Activated naive CD4-positive, alpha-beta T cell treated with anti-CD3 and anti-CD28 coated beads, Interleukin-2, amount 50 U/mL, for 72 hours (primary cell): ENCODE data around the gene STK35. TPM values are rescaled to one million over a fixed set of nuclear protein-coding genes. Genes with fewer than 3 reads are reported as not detected.

Experiments used
- ATAC-seq, 2 donors: fragments of 150-1000 bp; cut with Tn5 transposase; 2 replicates each; pipeline ENCODE4 v1.10.0; 2021; ENCODE audit warnings: mild to moderate bottlenecking in 2 of 2, moderate library complexity in 2 of 2
- DNase-seq, 2 donors: peaks; one replicate each; pipeline ENCODE4 v3.0.0; 2021 to 2022; ENCODE audit warnings: low spot score in 2 of 2
- H3K27ac Mint-ChIP-seq, 2 donors: one replicate each; pipeline ENCODE4 v1.8.0; 2022; ENCODE audit warnings: mild to moderate bottlenecking in 2 of 2, mixed read lengths in 2 of 2
- H3K36me3 Mint-ChIP-seq, 2 donors: one replicate each; pipeline ENCODE4 v1.8.0; 2022; ENCODE audit warnings: mixed read lengths in 2 of 2
- H3K9me3 Mint-ChIP-seq, 2 donors: one replicate each; pipeline ENCODE4 v1.8.0; 2022; ENCODE audit warnings: mixed read lengths in 2 of 2
- total RNA-seq, 2 donors: library from RNA; stranded (reverse); gene quantifications; one replicate each; pipeline ENCODE4 v1.2.3, GENCODE V29; 2022

STK35 gene
- total RNA-seq, 2 donors from 2014 or later: 23.5 to 23.8 TPM

DNA sequence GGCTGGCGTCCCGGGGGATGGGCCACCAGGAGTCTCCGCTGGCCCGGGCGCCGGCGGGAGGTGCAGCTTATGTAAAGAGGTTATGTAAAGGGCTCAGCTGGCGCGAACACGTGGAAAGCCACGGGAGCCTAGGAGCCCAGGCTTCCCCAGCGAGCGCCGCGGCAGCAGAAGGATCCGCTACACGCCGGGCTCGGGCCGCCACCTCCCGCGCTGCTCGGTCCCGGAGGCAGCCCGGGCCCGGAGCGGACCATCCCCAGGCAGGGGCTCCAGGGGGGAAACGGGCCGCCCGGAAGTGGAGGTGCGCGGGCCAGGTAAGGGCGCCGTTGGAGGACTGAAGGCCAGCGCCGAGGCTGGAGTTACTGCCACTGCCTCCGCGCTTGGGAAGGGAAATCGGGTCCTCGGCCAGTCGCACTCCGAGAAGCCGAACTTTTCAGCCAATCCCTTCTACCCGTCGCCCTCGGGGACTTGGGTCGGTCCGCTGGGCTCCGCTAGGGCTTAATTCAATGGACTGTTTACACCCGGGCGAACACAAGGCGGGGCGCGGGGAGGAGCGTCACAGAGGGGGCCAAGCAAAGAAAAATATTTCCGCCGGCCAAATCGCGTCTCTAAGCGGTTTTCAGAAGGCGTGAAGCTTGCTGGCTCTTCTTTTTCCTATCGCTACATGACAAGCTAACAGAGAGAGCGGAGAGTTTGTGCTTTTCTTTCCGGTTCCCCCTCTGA is 398 bp downstream of the STK35 start:
- ATAC-seq: peak; percentile 80 to 86
- Mint-ChIP-seq H3K27ac (peak overlapping the region; percentile 99 to 100), H3K9me3 (no peaks in the 10 kb centered on the region), H3K36me3 (peaks cover 28 to 29% of the 10 kb centered on the region in 2 donors)
- peak; percentile 84 to 91 for DNase-seq

GRCh38 chr20:2102585-2103460 is 1.2 kb downstream of the STK35 start:
- H3K9me3 Mint-ChIP-seq: no peaks in the 10 kb centered on the region
- DNase-seq (peak; percentile 79 to 88), ATAC-seq (peak; percentile 68 to 72)
- H3K36me3 Mint-ChIP-seq: peaks cover 28 to 36% of the 10 kb centered on the region in 2 donors
- peak overlapping the region; percentile 99 to 100 for H3K27ac Mint-ChIP-seq

GRCh38 chr20:2103461-2104153 is 2.0 kb downstream of the STK35 start:
- H3K36me3 Mint-ChIP-seq: peaks cover 28 to 39% of the 10 kb centered on the region in 2 donors
- no peak for DNase-seq
- no peaks in the 10 kb centered on the region for H3K9me3 Mint-ChIP-seq
- ATAC-seq: no peak
- peak overlapping the region; percentile 93 to 99 for H3K27ac Mint-ChIP-seq

DNA sequence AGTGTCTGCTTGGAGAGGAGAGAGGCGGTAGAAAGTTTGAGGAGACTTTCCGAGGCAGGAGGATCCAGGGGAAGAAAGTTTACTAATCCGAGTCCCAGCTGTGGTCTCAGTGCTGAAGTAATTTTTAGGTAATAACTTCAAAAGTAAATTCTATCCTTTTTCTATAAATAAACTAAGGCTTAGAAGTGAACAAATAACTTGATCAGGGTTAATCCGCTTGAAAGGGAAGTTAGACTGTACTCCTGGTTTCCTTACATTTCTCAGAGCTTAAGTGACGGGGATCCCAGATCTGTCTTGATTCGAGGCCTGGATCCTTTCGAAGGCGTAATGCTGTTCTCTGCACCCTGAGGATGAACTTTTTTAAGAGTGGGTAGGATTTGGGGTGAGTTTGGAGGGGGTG is 2.6 kb downstream of the STK35 start:
- peak overlapping the region; percentile 93 to 99 for H3K27ac Mint-ChIP-seq
- no peak for ATAC-seq

DNA sequence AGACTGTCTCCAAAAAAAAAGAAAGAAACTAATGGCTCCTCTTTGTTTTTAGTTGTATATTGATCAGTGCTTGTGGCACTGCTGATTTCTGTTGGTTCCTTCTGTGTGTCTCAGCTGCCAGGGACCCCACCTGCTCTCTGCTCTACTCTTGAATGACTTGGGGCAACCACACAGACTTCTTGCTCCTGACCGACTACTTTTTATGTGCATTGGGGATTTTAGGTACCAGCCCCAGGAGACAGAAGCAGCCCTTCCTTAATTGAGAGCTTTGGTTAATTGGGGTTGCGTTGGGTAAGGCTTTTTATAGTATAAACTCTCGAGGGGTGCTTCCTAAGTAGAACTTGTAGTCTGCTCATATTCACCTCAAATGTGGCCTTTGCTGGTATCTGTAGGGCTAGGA is 6.9 kb downstream of the STK35 start:
- Mint-ChIP-seq H3K9me3 (no peaks in the 10 kb centered on the region), H3K27ac (no peak overlapping the region), H3K36me3 (peaks cover 17 to 54% of the 10 kb centered on the region in 2 donors)
- DNase-seq: no peak
- no peak for ATAC-seq

More for the DNA sequence above, 2.6 kb downstream of the STK35 start:
- H3K36me3 Mint-ChIP-seq: peaks cover 28 to 44% of the 10 kb centered on the region in 2 donors
- DNase-seq: no peak
- no peaks in the 10 kb centered on the region for H3K9me3 Mint-ChIP-seq

DNA sequence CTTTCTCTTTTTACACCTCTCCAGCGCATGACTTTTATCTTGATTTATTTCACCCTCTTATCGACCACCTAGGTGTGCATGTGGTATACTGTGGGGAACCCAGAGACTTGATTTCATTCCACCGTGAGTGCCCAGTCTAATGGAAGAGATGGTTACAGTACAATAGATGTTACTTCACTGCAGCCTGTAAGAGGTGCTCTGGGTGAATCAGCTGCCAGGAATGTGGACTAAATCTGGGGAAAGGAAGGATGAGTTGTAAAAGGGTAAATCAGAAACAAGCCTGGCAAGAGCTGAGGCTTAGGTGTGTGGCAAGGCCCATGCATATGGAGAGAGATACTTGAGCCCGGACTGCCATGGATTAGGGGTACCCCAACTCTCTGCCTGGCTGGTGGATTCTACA is 7.4 kb downstream of the STK35 start:
- peaks cover 12 to 50% of the 10 kb centered on the region in 2 donors for H3K36me3 Mint-ChIP-seq
- no peaks in the 10 kb centered on the region for H3K9me3 Mint-ChIP-seq
- no peak overlapping the region for H3K27ac Mint-ChIP-seq
- DNase-seq: no peak
- ATAC-seq: no peak

- H3K9me3 Mint-ChIP-seq: no peaks in the 10 kb centered on the region
- H3K36me3 Mint-ChIP-seq: peaks cover 12 to 47% of the 10 kb centered on the region in 2 donors
- no peak for DNase-seq
- no peak for ATAC-seq
- no peak overlapping the region for H3K27ac Mint-ChIP-seq
Observed at GRCh38 chr20:2109425-2110210, 8.0 kb downstream of the STK35 start.

GRCh38 chr20:2112910-2113309 is 11.3 kb downstream of the STK35 start:
- H3K27ac Mint-ChIP-seq: no peak overlapping the region
- no peak for ATAC-seq
- DNase-seq: no peak
- H3K9me3 Mint-ChIP-seq: no peaks in the 10 kb centered on the region
- H3K36me3 Mint-ChIP-seq: peaks cover 0 to 49% of the 10 kb centered on the region in 2 donors

GRCh38 chr20:2114127-2114959 is 12.7 kb downstream of the STK35 start:
- H3K27ac Mint-ChIP-seq: peak overlapping the region in 1 of 2 donors; percentile 63
- no peak for DNase-seq
- H3K36me3 Mint-ChIP-seq: peaks cover 8 to 54% of the 10 kb centered on the region in 2 donors
- no peak for ATAC-seq
- H3K9me3 Mint-ChIP-seq: peaks cover 5 to 6% of the 10 kb centered on the region in 2 donors

- ATAC-seq: no peak
- no peak for DNase-seq
- Mint-ChIP-seq H3K27ac (peak overlapping the region in 1 of 2 donors; percentile 63), H3K36me3 (peaks cover 8 to 62% of the 10 kb centered on the region in 2 donors), H3K9me3 (peaks cover 5 to 6% of the 10 kb centered on the region in 2 donors)
Observed at GRCh38 chr20:2114990-2115681, 13.5 kb downstream of the STK35 start.

GRCh38 chr20:2116170-2116940 is 14.7 kb downstream of the STK35 start:
- Mint-ChIP-seq H3K9me3 (peaks cover 5 to 15% of the 10 kb centered on the region in 2 donors), H3K36me3 (peaks cover 15 to 65% of the 10 kb centered on the region in 2 donors), H3K27ac (no peak overlapping the region)
- DNase-seq (no peak), ATAC-seq (no peak)

GRCh38 chr20:2118783-2119182 is 17.2 kb downstream of the STK35 start:
- peak; percentile 97 to 99 for ATAC-seq

DNA sequence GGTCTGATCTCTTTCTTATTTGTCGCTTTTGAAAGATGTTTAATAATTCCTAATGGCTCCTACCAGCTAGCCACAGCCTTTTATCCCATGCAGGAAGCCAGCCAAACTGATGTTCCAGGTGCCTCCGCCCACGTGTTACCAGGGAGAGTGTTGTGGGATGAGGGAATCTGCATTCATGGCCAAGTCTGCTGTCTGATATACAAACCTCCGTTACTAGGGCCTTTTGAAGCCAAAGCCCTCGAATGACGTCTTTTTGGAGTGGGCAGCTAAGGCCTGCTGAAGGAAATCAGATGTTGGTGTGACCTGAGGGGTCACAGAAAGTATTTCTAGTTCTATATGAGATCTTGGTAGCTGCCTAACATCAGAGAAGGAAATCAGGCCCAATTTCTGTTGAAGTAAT is 21.3 kb downstream of the STK35 start:
- H3K27ac Mint-ChIP-seq: no peak overlapping the region
- H3K9me3 Mint-ChIP-seq: peaks cover 5 to 16% of the 10 kb centered on the region in 2 donors
- ATAC-seq (no peak), DNase-seq (no peak)
- H3K36me3 Mint-ChIP-seq: peaks cover 19 to 40% of the 10 kb centered on the region in 2 donors

More at GRCh38 chr20:2118783-2119182, 17.2 kb downstream of the STK35 start:
- peak in 1 of 2 donors; percentile 18 for DNase-seq
- Mint-ChIP-seq H3K27ac (peak overlapping the region; percentile 86 to 99), H3K9me3 (peaks cover 5 to 16% of the 10 kb centered on the region in 2 donors), H3K36me3 (peaks cover 19 to 66% of the 10 kb centered on the region in 2 donors)

DNA sequence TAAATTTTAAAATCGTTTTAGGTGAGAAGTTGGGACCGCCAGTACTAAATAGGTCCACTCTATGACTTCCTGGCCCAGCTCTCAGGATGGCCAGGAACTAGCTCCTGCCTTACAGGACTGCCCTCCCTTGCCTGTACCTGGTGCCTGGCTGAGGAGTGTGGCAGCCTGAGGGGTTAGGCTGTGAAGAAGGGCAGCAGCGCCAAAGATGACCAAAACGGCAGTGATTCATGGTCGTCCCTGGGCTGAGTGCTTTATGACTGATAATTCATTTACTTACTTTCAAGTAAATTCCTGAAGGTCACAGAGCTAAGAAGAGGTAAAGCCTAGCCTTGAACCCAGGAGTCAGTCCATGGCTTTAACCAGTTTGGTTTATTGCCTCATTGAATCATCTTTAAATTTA is 22.1 kb downstream of the STK35 start:
- H3K36me3 Mint-ChIP-seq: peaks cover 17 to 32% of the 10 kb centered on the region in 2 donors
- H3K27ac Mint-ChIP-seq: no peak overlapping the region
- peaks cover 5 to 16% of the 10 kb centered on the region in 2 donors for H3K9me3 Mint-ChIP-seq
- DNase-seq (no peak), ATAC-seq (no peak)
